ENCODE results near the gene ELOVL2. TPM values are rescaled to one million over a fixed set of nuclear protein-coding genes. Genes with fewer than 3 reads are reported as not detected.

Gene ELOVL2
- total and polyA plus RNA-seq, 7 donors = 0.34 to 0.93 (median 0.57) TPM

DNA sequence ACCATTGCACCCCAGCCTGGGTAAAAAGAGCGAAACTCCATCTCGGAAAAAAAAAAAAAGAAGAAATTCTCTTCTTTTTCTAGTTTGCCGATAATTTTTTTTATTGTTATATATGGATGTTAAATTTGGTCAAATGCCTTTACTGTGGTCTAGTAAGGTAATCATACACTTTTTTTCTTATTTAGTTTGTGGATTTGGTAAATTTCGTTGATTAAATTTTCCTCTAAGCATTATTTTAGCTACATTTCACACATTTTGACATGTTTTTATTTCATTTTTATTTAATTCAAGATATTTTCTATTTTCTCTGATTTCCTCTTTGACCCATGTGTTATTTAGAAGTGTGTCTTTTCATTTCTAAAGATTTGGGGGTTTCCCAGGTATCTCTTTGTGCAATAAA, 18.0 kb upstream of the ELOVL2 start:
- Histone ChIP-seq H3K36me3 (ENCODE audit: insufficient read depth in 1 of 2, low read depth in 1 of 2) (no peaks in the 10 kb centered on the region), H3K27ac (no peak overlapping the region), H3K27me3 (ENCODE audit: insufficient read depth in 3 of 3, low read length in 2 of 3) (no peaks in the 10 kb centered on the region), H3K4me3 (no peak overlapping the region), H3K9me3 (no peaks in the 10 kb centered on the region), H3K4me1 (no peaks in the 10 kb centered on the region)
- 90 to 94% (median 93%) methylated on average over 4 of the region's 4 CpGs for WGBS, 3 donors
- TF ChIP-seq, protein P1, sequence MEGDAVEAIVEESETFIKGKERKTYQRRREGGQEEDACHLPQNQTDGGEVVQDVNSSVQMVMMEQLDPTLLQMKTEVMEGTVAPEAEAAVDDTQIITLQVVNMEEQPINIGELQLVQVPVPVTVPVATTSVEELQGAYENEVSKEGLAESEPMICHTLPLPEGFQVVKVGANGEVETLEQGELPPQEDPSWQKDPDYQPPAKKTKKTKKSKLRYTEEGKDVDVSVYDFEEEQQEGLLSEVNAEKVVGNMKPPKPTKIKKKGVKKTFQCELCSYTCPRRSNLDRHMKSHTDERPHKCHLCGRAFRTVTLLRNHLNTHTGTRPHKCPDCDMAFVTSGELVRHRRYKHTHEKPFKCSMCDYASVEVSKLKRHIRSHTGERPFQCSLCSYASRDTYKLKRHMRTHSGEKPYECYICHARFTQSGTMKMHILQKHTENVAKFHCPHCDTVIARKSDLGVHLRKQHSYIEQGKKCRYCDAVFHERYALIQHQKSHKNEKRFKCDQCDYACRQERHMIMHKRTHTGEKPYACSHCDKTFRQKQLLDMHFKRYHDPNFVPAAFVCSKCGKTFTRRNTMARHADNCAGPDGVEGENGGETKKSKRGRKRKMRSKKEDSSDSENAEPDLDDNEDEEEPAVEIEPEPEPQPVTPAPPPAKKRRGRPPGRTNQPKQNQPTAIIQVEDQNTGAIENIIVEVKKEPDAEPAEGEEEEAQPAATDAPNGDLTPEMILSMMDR (IDR thresholded peaks at IDR 0.05) = no peak
- ATAC-seq = no peak
- intact Hi-C loops (cut with DNase I) = loop anchor here in 1 of 2 donors (10.0 kb wide), 1 partner anchor 107 kb away; no protein-coding TSS in a partner anchor
- DNase-seq = no peak

DNA sequence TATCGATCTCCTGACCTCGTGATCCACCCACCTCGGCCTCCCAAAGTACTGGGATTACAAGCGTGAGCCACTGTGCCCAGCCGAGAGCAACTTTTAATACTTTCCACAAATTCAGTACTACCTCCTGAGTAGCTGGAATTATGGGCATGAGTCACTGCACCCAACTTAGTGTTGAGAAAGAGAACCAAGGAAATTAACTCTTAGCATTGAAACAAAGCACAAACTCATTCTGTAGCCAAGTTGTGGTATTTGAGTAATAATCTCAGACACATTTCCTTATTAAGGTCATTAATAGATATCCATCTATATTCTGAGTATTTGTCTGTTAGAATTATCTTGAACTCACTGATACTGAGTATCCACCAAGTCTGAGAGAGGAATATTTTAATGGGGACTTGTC, 14.3 kb upstream of the ELOVL2 start:
- Histone ChIP-seq H3K4me1 (no peaks in the 10 kb centered on the region), H3K4me3 (no peak overlapping the region), H3K9me3 (no peaks in the 10 kb centered on the region), H3K36me3 (ENCODE audit: insufficient read depth in 1 of 2, low read depth in 1 of 2) (no peaks in the 10 kb centered on the region), H3K27ac (no peak overlapping the region), H3K27me3 (ENCODE audit: insufficient read depth in 3 of 3, low read length in 2 of 3) (no peaks in the 10 kb centered on the region)
- TF ChIP-seq, protein P1 (IDR thresholded peaks at IDR 0.05) = no peak
- DNase-seq (no peak), ATAC-seq (no peak)
- intact Hi-C loops (cut with DNase I) = no loop called here
- WGBS, 3 donors = 91 to 95% (median 94%) methylated on average over 5 of the region's 5 CpGs

DNA sequence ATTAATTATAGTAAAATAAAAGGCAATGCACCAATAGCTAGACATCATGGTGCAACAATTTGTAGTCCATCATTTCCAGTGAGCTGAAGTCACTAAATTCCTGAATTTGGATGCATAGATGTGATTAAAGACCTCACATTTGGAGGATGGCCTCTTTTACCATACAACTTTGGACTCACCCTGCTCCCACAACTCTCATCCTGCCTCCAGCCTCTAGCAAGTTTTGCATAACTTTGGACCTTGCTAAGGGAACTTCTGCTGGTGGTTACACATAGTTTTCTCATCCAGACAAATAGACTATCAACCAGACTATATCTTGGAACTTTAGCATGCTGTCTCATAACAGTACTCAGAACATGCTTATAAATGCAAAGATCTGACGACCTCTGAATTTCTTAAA, 12.8 kb upstream of the ELOVL2 start:
- Histone ChIP-seq H3K27ac (no peak overlapping the region), H3K9me3 (no peaks in the 10 kb centered on the region), H3K36me3 (ENCODE audit: insufficient read depth in 1 of 2, low read depth in 1 of 2) (no peaks in the 10 kb centered on the region), H3K4me3 (no peak overlapping the region), H3K27me3 (ENCODE audit: insufficient read depth in 3 of 3, low read length in 2 of 3) (no peaks in the 10 kb centered on the region), H3K4me1 (no peaks in the 10 kb centered on the region)
- DNase-seq (no peak), ATAC-seq (no peak)
- TF ChIP-seq, protein P1 (IDR thresholded peaks at IDR 0.05) = no peak
- intact Hi-C loops (cut with DNase I) = no loop called here
- WGBS, 3 donors = 61 to 74% (median 64%) methylated on average over 1 of the region's 1 CpG

DNA sequence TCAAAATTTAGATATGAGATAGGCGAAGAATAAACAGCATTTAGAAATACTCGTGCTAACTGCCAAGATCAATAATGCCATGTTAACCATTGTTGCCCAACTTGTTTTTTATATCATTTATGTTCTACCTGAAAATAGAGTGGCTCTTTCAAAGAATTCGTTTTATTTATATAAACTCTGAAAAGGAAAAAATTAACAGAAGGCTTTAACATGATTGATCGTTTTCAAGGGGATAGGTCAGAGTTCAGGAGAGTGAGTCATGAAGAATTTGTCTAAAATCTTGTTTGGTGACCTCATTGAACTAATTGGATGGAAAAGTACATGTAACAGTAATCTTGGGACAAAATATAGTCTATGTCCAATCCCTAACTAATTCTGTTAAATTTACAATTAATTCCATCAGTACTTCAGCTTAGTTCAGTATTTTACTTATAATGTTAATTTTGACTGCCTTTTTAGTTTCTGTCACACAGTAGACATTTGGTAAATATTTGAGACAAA, 11.1 kb upstream of the ELOVL2 start:
- DNase-seq = no peak
- no peak for ATAC-seq
- Histone ChIP-seq H3K9me3 (no peaks in the 10 kb centered on the region), H3K4me1 (no peaks in the 10 kb centered on the region), H3K27me3 (ENCODE audit: insufficient read depth in 3 of 3, low read length in 2 of 3) (peaks cover 0 to 6% (median 0%) of the 10 kb centered on the region in 3 donors), H3K27ac (no peak overlapping the region), H3K36me3 (ENCODE audit: insufficient read depth in 1 of 2, low read depth in 1 of 2) (no peaks in the 10 kb centered on the region), H3K4me3 (no peak overlapping the region)
- 61 to 70% (median 66%) methylated on average over 4 of the region's 4 CpGs for WGBS, 3 donors
- TF ChIP-seq, protein P1 (IDR thresholded peaks at IDR 0.05) = no peak
- intact Hi-C loops (cut with DNase I) = no loop called here

DNA sequence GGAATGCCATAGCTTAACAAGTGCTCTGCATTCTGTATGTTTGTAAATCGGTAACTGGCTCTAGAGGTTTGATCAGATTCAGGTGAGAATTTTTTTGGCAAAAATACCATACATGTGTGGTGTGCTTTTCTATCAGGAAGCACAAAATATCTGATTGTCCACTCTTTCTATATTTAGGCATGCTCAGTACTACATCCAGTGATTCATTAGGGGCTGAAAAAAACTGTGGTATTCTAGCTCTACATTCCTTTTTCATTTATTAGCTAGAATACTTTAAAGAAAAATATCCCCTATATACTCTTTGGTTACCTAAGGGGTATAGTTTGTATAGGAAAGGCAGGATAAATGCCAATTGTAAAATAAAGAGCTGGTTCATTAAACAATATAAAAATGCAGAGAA, 10.6 kb upstream of the ELOVL2 start:
- 82 to 90% (median 86%) methylated on average over 1 of the region's 1 CpG for WGBS, 3 donors
- Histone ChIP-seq H3K9me3 (no peaks in the 10 kb centered on the region), H3K4me1 (no peaks in the 10 kb centered on the region), H3K36me3 (ENCODE audit: insufficient read depth in 1 of 2, low read depth in 1 of 2) (no peaks in the 10 kb centered on the region), H3K4me3 (no peak overlapping the region), H3K27ac (no peak overlapping the region), H3K27me3 (ENCODE audit: insufficient read depth in 3 of 3, low read length in 2 of 3) (peaks cover 0 to 10% (median 0%) of the 10 kb centered on the region in 3 donors)
- DNase-seq (no peak), ATAC-seq (no peak)
- TF ChIP-seq, protein P1 (IDR thresholded peaks at IDR 0.05) = no peak
- intact Hi-C loops (cut with DNase I) = no loop called here

Measured in psoas muscle (tissue), 8 donors.